H4 (cell line): Measurements from ENCODE around the gene CNTFR. TPM values are rescaled to one million over a fixed set of nuclear protein-coding genes. Genes with fewer than 3 reads are reported as not detected.
"Not testable (repeated sequence)": the region's sequence is repeated elsewhere in the genome, so short reads cannot be mapped to it uniquely, and the experiment has no call there.

Experiments used
- DNase-seq: peaks from one replicate; pipeline ENCODE4 v3.0.0-alpha.2; 2015; ENCODE audit warnings: low spot score
- total RNA-seq: library from RNA; depleted of rRNA; stranded (reverse); fragments of >200 nt; shearing (Covaris generic); gene quantifications from 2 replicates; pipeline ENCODE4 v1.2.3, GENCODE V29; 2014; rRNA removed

Gene CNTFR
- 0.15 and 0.55 TPM in 2 replicates for total RNA-seq

- no peak for DNase-seq
Observed at GRCh38 chr9:34589636-34590380, at the start of gene CNTFR. TSS of gene CNTFR (minus strand) at chr9:34589724. CDS start at chr9:34568981, 20,743 bp downstream.

- not testable (repeated sequence) for DNase-seq
Observed at GRCh38 chr9:34639322-34639721, 49.8 kb upstream of the CNTFR start.

- DNase-seq: no peak
Observed at GRCh38 chr9:34638138-34638445, 48.6 kb upstream of the CNTFR start.

- peak; percentile 89 for DNase-seq
Observed at GRCh38 chr9:34637356-34638137, 48.0 kb upstream of the CNTFR start, which contains the start of gene SIGMAR1. TSS of gene SIGMAR1 (minus strand) at chr9:34637787. CDS start at chr9:34637697, 90 bp downstream.

GRCh38 chr9:34636791-34637355, 47.3 kb upstream of the CNTFR start:
- DNase-seq: no peak

GRCh38 chr9:34635556-34635955, 46.0 kb upstream of the CNTFR start:
- no peak for DNase-seq

GRCh38 chr9:34634551-34635248, 45.2 kb upstream of the CNTFR start:
- no peak for DNase-seq

GRCh38 chr9:34633851-34634550, 44.5 kb upstream of the CNTFR start:
- peak; percentile 66 for DNase-seq

GRCh38 chr9:34633166-34633565, 43.6 kb upstream of the CNTFR start:
- DNase-seq: no peak

GRCh38 chr9:34630402-34631154, 41.1 kb upstream of the CNTFR start:
- no peak for DNase-seq

GRCh38 chr9:34629491-34629808, 39.9 kb upstream of the CNTFR start:
- DNase-seq: no peak

- no peak for DNase-seq
Observed at GRCh38 chr9:34628656-34629490, 39.3 kb upstream of the CNTFR start, which contains the start of gene ARID3C. TSS of gene ARID3C (minus strand) at chr9:34629066. CDS start at chr9:34628014, 1,052 bp downstream.

- no peak for DNase-seq
Observed at GRCh38 chr9:34627716-34628655, 38.5 kb upstream of the CNTFR start.

- DNase-seq: no peak
Observed at GRCh38 chr9:34625186-34625486, 35.6 kb upstream of the CNTFR start.

- no peak for DNase-seq
Observed at GRCh38 chr9:34624475-34625185, 35.1 kb upstream of the CNTFR start.

- DNase-seq: no peak
Observed at GRCh38 chr9:34623374-34624235, 34.1 kb upstream of the CNTFR start.
